PFSK-1 (cell line): Measurements from ENCODE around the gene MRPL17.

Experiments used
- FOXP2 ChIP-seq: optimal IDR thresholded peaks from 2 replicates; pipeline ENCODE3; 2011; ENCODE audit warnings: borderline replicate concordance, control low read depth, inconsistent platforms; ENCODE audit not compliant: insufficient read depth; ENCODE audit errors: extremely low read length, extremely low read depth
- POLR2AphosphoS5 ChIP-seq: IDR thresholded peaks from 2 replicates; pipeline ENCODE4 v1.6.1; 2012; ENCODE audit warnings: low read depth, mild to moderate bottlenecking, control low read depth, low read length, moderate library complexity
- SIN3A ChIP-seq: IDR thresholded peaks from 2 replicates; pipeline ENCODE4 v1.6.1; 2012; ENCODE audit warnings: mild to moderate bottlenecking, low read length, moderate library complexity, borderline replicate concordance; ENCODE audit not compliant: insufficient read depth
- TAF1 ChIP-seq: IDR thresholded peaks from 2 replicates; pipeline ENCODE4 v1.6.1; 2012; ENCODE audit warnings: low read length, control low read depth, borderline replicate concordance; ENCODE audit not compliant: insufficient read depth
- TF ChIP-seq, protein P1 (sequence below), 2 experiments: IDR thresholded peaks; 2 replicates each; pipeline versions ENCODE4 v1.6.1 to v1.8.0; 2011 to 2012; ENCODE audit warnings: low read depth in 2 of 2, low read length in 2 of 2, control low read depth in 1 of 2, inconsistent platforms in 1 of 2, mild to moderate bottlenecking in 1 of 2, moderate library complexity in 1 of 2; ENCODE audit not compliant: insufficient read depth in 1 of 2

Gene MRPL17

GRCh38 chr11:6703247-6704063 lies 20.3 kb upstream of the MRPL17 start:
- no peak for TF ChIP-seq FOXP2
- TF ChIP-seq, protein P1, sequence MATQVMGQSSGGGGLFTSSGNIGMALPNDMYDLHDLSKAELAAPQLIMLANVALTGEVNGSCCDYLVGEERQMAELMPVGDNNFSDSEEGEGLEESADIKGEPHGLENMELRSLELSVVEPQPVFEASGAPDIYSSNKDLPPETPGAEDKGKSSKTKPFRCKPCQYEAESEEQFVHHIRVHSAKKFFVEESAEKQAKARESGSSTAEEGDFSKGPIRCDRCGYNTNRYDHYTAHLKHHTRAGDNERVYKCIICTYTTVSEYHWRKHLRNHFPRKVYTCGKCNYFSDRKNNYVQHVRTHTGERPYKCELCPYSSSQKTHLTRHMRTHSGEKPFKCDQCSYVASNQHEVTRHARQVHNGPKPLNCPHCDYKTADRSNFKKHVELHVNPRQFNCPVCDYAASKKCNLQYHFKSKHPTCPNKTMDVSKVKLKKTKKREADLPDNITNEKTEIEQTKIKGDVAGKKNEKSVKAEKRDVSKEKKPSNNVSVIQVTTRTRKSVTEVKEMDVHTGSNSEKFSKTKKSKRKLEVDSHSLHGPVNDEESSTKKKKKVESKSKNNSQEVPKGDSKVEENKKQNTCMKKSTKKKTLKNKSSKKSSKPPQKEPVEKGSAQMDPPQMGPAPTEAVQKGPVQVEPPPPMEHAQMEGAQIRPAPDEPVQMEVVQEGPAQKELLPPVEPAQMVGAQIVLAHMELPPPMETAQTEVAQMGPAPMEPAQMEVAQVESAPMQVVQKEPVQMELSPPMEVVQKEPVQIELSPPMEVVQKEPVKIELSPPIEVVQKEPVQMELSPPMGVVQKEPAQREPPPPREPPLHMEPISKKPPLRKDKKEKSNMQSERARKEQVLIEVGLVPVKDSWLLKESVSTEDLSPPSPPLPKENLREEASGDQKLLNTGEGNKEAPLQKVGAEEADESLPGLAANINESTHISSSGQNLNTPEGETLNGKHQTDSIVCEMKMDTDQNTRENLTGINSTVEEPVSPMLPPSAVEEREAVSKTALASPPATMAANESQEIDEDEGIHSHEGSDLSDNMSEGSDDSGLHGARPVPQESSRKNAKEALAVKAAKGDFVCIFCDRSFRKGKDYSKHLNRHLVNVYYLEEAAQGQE (IDR thresholded peaks at IDR 0.05; ENCODE audit: insufficient read depth in 1 of 2, low read depth in 2 of 2, low read length in 2 of 2): no peak
- no peak for TF ChIP-seq POLR2AphosphoS5
- no peak for TF ChIP-seq SIN3A
- TF ChIP-seq TAF1: no peak

DNA sequence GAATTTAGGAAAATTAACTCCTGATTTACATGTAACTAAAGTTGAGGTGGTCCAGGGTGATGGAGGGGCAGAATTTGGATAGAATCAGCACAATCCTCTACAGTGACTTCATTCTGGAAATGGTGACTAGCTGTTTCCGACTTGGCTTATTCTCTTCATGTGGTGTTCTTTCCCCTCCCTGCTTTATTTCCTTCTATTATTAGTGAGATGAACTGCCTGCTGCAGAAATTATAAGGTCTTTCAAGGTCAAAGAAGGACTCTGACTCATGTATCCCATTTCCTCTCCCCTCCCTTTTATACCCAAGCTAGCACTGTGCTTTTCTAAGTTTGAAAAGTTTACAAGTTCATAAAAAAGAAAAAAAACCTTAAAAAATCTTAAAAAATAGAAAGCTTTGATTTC lies 12.2 kb upstream of the MRPL17 start:
- no peak for TF ChIP-seq SIN3A

DNA sequence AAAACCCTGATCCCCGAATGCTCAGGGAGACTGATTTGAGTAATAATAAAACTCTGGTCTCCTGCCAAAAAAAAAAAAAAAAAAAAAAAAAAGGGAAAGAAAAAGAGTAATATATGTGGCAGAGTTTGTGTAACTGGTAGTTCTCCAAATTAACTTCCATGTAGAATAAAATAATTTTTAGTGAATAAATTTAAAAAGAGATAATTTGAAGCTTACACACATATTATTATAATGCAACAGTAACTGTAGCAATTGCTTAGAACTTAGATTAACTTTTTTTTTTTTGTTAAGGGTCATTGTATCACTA lies 11.0 kb upstream of the MRPL17 start:
- TF ChIP-seq SIN3A (no peak), FOXP2 (no peak), TAF1 (no peak), POLR2AphosphoS5 (no peak)
- TF ChIP-seq, protein P1 (IDR thresholded peaks at IDR 0.05; ENCODE audit: insufficient read depth in 1 of 2, low read depth in 2 of 2, low read length in 2 of 2): no peak

DNA sequence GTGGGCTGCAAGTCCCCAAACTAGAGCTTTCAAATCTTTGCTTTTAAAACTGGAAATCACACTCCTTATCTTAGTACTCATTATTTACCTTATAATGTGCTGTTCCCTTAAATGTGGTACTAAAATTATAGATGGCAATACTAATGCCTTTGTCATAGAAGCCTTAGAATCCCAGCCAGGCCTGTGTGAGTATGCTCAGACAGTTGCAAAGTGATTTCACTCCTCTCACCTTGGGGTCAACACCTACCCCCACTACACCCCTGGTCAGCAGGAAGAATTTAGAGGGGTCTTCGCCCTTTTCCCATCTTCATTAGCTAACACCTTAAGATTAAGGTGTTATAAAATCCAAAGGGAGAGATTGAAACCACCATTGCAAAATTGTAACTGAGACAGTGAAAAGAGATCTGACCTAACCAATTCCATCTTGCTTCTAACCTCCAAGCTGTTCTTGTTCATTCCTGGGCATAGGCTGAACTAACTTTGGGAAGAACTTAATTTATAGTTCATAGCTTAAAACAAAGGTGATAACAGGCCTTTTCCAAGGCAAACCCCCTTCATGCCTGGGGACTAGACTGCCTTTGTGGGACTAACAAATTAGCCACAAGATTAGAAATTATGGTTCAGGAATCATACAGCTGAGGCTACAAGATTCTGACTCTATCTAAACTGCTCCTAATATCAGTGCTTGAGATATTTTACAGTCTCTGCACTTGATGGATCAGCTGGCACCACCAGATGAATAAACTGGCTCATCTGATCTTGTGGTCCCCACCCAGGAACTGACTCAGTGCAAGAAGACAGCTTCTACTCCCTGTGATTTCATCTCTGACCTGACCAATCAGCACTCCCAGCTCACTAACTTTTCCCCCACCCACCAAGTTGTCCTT lies 10.4 kb upstream of the MRPL17 start:
- TF ChIP-seq POLR2AphosphoS5 (no peak), SIN3A (no peak), FOXP2 (no peak), TAF1 (no peak)
- TF ChIP-seq, protein P1 (IDR thresholded peaks at IDR 0.05; ENCODE audit: insufficient read depth in 1 of 2, low read depth in 2 of 2, low read length in 2 of 2): no peak

GRCh38 chr11:6692128-6692527 lies 9.0 kb upstream of the MRPL17 start:
- no peak for TF ChIP-seq FOXP2

- TF ChIP-seq POLR2AphosphoS5: no peak
- TF ChIP-seq FOXP2: no peak
- no peak for TF ChIP-seq SIN3A
- no peak for TF ChIP-seq TAF1
- TF ChIP-seq, protein P1 (IDR thresholded peaks at IDR 0.05; ENCODE audit: insufficient read depth in 1 of 2, low read depth in 2 of 2, low read length in 2 of 2): no peak
Measured at GRCh38 chr11:6687876-6688275, 4.7 kb upstream of the MRPL17 start.
